ENCODE measurements around the gene TMEM18. TPM values are rescaled to one million over a fixed set of nuclear protein-coding genes. Genes with fewer than 3 reads are reported as not detected.

The TMEM18 gene
- total and polyA plus RNA-seq, 2 donors (not counting 1 experiment from before 2014, with no cell fraction given) = 15.2 to 39.7 TPM

GRCh38 chr2:674321-674985 lies 2.8 kb downstream of the TMEM18 start:
- Histone ChIP-seq H2AFZ (ENCODE audit: low read length) (no peak overlapping the region), H3K36me3 (ENCODE audit: control insufficient read depth, insufficient read depth, low read length) (peaks cover 6% of the 10 kb centered on the region), H4K20me1 (ENCODE audit: control insufficient read depth, extremely low read depth, insufficient read depth, low read length) (no peaks in the 10 kb centered on the region), H3K27ac (ENCODE audit: insufficient read depth, low read length) (no peak overlapping the region), H3K4me1 (ENCODE audit: control insufficient read depth, extremely low read depth, insufficient read depth, low read length) (peaks cover 22% of the 10 kb centered on the region), H3K4me2 (ENCODE audit: extremely low read depth, insufficient read depth, low read length) (no peak overlapping the region), H3K9ac (ENCODE audit: insufficient read depth, low read length) (no peak overlapping the region), H3K27me3 (ENCODE audit: control insufficient read depth, insufficient read depth, low read length) (no peaks in the 10 kb centered on the region), H3K79me2 (ENCODE audit: control insufficient read depth, insufficient read depth, low read length) (peaks cover 22% of the 10 kb centered on the region), H3K4me3 (replicated peaks in 1 of 4; ENCODE audit: control extremely low read depth in 1 of 4, insufficient read depth in 1 of 4, low read depth in 3 of 4, low read length in 4 of 4) (no peak overlapping the region), H3K9me3 (ENCODE audit: control insufficient read depth, insufficient read depth, low read depth, low read length) (no peaks in the 10 kb centered on the region)
- DNase-seq (ENCODE audit: low read depth in 2 of 2) = peak in 1 of 2 donors; percentile 19
- no peak for TF ChIP-seq EZH2 (IDR thresholded peaks at IDR 0.05; ENCODE audit: low read length, missing control alignments)

DNA sequence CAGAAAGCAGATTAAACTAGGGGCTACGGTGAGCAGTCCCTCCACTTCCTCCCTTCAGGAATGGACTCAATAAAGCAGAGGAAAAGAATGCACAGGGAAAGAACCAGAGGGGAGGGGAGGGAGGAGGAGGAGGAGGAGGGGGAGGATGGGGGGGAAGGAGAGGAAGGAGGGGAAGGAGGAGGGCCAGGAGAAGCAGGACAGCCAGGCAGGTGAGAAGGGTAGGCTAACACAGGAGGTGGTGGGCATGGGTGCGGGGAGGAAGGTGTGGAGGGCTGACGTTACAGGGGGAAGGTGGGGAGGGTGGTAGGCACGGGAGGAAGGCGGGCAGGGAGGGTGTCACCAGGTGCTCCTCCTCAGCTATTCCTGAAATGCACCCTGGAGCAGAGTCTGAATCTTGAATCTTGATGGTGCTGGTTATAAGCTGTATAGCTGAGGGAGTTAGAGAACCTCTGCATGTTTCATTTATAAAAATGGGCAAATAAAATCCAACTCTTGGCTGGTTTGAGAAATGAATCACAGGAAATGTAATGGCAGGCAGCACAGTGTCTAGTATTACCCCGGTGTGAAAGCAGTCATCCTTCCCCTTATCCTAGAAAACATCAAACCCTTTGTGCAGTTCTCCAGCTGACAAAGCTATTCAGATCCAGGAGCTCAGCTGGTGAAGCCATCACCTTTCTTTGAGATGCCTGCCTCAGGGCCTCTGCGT lies 3.4 kb downstream of the TMEM18 start:
- Histone ChIP-seq H2AFZ (ENCODE audit: low read length) (no peak overlapping the region), H3K36me3 (ENCODE audit: control insufficient read depth, insufficient read depth, low read length) (peaks cover 6% of the 10 kb centered on the region), H3K27ac (ENCODE audit: insufficient read depth, low read length) (no peak overlapping the region), H3K9me3 (ENCODE audit: control insufficient read depth, insufficient read depth, low read depth, low read length) (no peaks in the 10 kb centered on the region), H4K20me1 (ENCODE audit: control insufficient read depth, extremely low read depth, insufficient read depth, low read length) (no peaks in the 10 kb centered on the region), H3K79me2 (ENCODE audit: control insufficient read depth, insufficient read depth, low read length) (peaks cover 22% of the 10 kb centered on the region), H3K4me2 (ENCODE audit: extremely low read depth, insufficient read depth, low read length) (peak overlapping the region; percentile 48), H3K4me1 (ENCODE audit: control insufficient read depth, extremely low read depth, insufficient read depth, low read length) (peaks cover 22% of the 10 kb centered on the region), H3K9ac (ENCODE audit: insufficient read depth, low read length) (no peak overlapping the region), H3K27me3 (ENCODE audit: control insufficient read depth, insufficient read depth, low read length) (no peaks in the 10 kb centered on the region), H3K4me3 (replicated peaks in 1 of 4; ENCODE audit: control extremely low read depth in 1 of 4, insufficient read depth in 1 of 4, low read depth in 3 of 4, low read length in 4 of 4) (no peak overlapping the region)
- DNase-seq (ENCODE audit: low read depth in 2 of 2) = peak; percentile 16 to 57
- no peak for TF ChIP-seq CTCF (conservative IDR thresholded peaks at IDR 0.05 in 1 of 2, IDR thresholded peaks at IDR 0.05 in 1 of 2; ENCODE audit: low read depth in 1 of 2, low read length in 2 of 2)
- TF ChIP-seq EZH2 (IDR thresholded peaks at IDR 0.05; ENCODE audit: low read length, missing control alignments) = no peak

DNA sequence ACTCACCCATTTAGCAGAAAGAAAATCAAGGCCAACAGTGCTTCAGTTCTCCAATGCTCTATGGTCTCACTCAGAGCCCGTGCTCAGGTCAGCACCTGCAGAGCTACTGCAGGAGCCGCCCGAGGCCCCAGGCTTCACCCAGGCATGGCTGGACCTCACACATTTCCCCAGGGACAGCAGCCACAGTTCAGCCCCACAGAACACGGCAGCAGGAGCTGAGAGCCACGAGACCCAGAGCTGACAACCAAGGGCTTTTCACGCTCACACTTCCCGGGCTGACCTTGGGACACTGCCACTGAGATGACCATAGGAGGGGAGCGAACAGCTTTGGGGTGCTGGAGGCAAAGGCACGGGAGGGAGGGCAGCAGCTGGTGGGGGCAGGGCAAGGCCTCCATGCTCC lies 4.2 kb downstream of the TMEM18 start:
- no peaks in the 10 kb centered on the region for H3K9me3 ChIP-seq (ENCODE audit: control insufficient read depth, insufficient read depth, low read depth, low read length)
- peaks cover 6% of the 10 kb centered on the region for H3K36me3 ChIP-seq (ENCODE audit: control insufficient read depth, insufficient read depth, low read length)
- H2AFZ ChIP-seq (ENCODE audit: low read length) = no peak overlapping the region
- H3K27me3 ChIP-seq (ENCODE audit: control insufficient read depth, insufficient read depth, low read length) = no peaks in the 10 kb centered on the region
- peaks cover 22% of the 10 kb centered on the region for H3K4me1 ChIP-seq (ENCODE audit: control insufficient read depth, extremely low read depth, insufficient read depth, low read length)
- no peak overlapping the region for H3K4me3 ChIP-seq (replicated peaks in 1 of 4; ENCODE audit: control extremely low read depth in 1 of 4, insufficient read depth in 1 of 4, low read depth in 3 of 4, low read length in 4 of 4)
- H3K27ac ChIP-seq (ENCODE audit: insufficient read depth, low read length) = no peak overlapping the region
- DNase-seq (ENCODE audit: low read depth in 2 of 2) = no peak
- peaks cover 22% of the 10 kb centered on the region for H3K79me2 ChIP-seq (ENCODE audit: control insufficient read depth, insufficient read depth, low read length)
- no peak overlapping the region for H3K4me2 ChIP-seq (ENCODE audit: extremely low read depth, insufficient read depth, low read length)
- no peak overlapping the region for H3K9ac ChIP-seq (ENCODE audit: insufficient read depth, low read length)
- H4K20me1 ChIP-seq (ENCODE audit: control insufficient read depth, extremely low read depth, insufficient read depth, low read length) = no peaks in the 10 kb centered on the region
- TF ChIP-seq CTCF (conservative IDR thresholded peaks at IDR 0.05 in 1 of 2, IDR thresholded peaks at IDR 0.05 in 1 of 2; ENCODE audit: low read depth in 1 of 2, low read length in 2 of 2) (no peak), EZH2 (IDR thresholded peaks at IDR 0.05; ENCODE audit: low read length, missing control alignments) (no peak)

Measured in fibroblast of lung (primary cell).